K562 (cell line): ENCODE data around the gene NACC1. TPM values are rescaled to one million over a fixed set of nuclear protein-coding genes. Genes with fewer than 3 reads are reported as not detected.

ENCODE experiments used
- BCLAF1 ChIP-seq, 2 experiments: fragments of 450-650 bp in 1 of 2; IDR thresholded peaks; 2 replicates each; pipeline ENCODE4 v1.6.1; 2011 to 2017; ENCODE audit warnings: low read depth in 2 of 2, antibody characterized with exemption in 1 of 2, borderline replicate concordance in 1 of 2, low read length in 1 of 2, mild to moderate bottlenecking in 1 of 2, mixed read lengths in 1 of 2; ENCODE audit not compliant: control insufficient read depth in 1 of 2
- CHD2 ChIP-seq: IDR thresholded peaks from 2 replicates; pipeline ENCODE4 v1.6.1; 2011; ENCODE audit warnings: low read depth, low read length
- DIDO1 ChIP-seq: fragments of 450-650 bp; IDR thresholded peaks from 2 replicates; pipeline ENCODE4 v1.6.1; 2016; ENCODE audit warnings: low read depth, missing biosample characterization, missing genetic modification characterization
- HMG20A ChIP-seq: fragments of 450-650 bp; formaldehyde crosslinking; conservative IDR thresholded peaks from 2 replicates; pipeline ENCODE4 v1.4.0; 2020; ENCODE audit warnings: mild to moderate bottlenecking, mixed read lengths
- MAFF ChIP-seq: IDR thresholded peaks from 2 replicates; pipeline ENCODE4 v1.6.1; 2012; ENCODE audit warnings: low read length, improper control_type of control experiment
- NKRF ChIP-seq: fragments of 450-650 bp; IDR thresholded peaks from 2 replicates; pipeline ENCODE4 v1.6.1; 2016; ENCODE audit warnings: borderline replicate concordance
- PHB2 ChIP-seq: fragments of 450-650 bp; IDR thresholded peaks from 2 replicates; pipeline ENCODE4 v1.6.1; 2017; ENCODE audit warnings: low read depth
- RBM25 ChIP-seq: fragments of 200-400 bp; formaldehyde crosslinking; IDR thresholded peaks from 2 replicates; pipeline ENCODE4 v1.6.1; 2018; ENCODE audit warnings: low read length, low read depth, moderate library complexity; ENCODE audit not compliant: severe bottlenecking
- SIX5 ChIP-seq, 2 experiments: IDR thresholded peaks; 2 replicates each; pipeline ENCODE4 v1.6.1; 2011; ENCODE audit warnings: low read length in 2 of 2, borderline replicate concordance in 1 of 2, low read depth in 1 of 2, mild to moderate bottlenecking in 1 of 2, moderate library complexity in 1 of 2; ENCODE audit not compliant: insufficient read depth in 1 of 2
- ZNF431 ChIP-seq: sonication (generic); formaldehyde crosslinking; IDR thresholded peaks from 2 replicates; pipeline ENCODE4 v1.8.0; 2022; ENCODE audit warnings: mild to moderate bottlenecking, missing genetic modification reagents
- polyA plus RNA-seq, 8 experiments: library from polyadenylated mRNA; depleted of rRNA in 4 of 8; stranded (reverse) in 5 of 8; unstranded in 3 of 8; fragments of >200 nt; fragmentation: Nextera tagmentation in 2 of 8; fragmentation: Illumina TruSeq in 1 of 8; extraction: Ambion mirVana in 2 of 8; extraction: Trizol in 1 of 8; gene quantifications; 2 replicates each; pipeline versions ENCODE4 v1.2.1 to v1.2.3, GENCODE V29; 2011 to 2014; ENCODE audit warnings: inconsistent platforms in 1 of 8, missing spikeins in 1 of 8
- total RNA-seq, 7 experiments: library from RNA; depleted of rRNA in 6 of 7; stranded (reverse); fragments of >200 nt in 6 of 7; fragmentation: Illumina TruSeq in 2 of 7; extraction: Trizol in 2 of 7; gene quantifications; 2 replicates each; pipeline versions ENCODE4 v1.2.1 to v1.2.3, GENCODE V29; 2011 to 2021; ENCODE audit warnings: low replicate concordance in 1 of 7
- TF ChIP-seq, protein P1 (sequence below): fragments of 450-650 bp; IDR thresholded peaks from 2 replicates; pipeline ENCODE4 v1.6.1; 2014; ENCODE audit warnings: low read depth, mild to moderate bottlenecking, moderate library complexity, borderline replicate concordance
- TF ChIP-seq, protein P2 (sequence below): fragments of 450-650 bp; IDR thresholded peaks from one replicate; pipeline ENCODE4 v1.6.1; 2018; ENCODE audit warnings: mild to moderate bottlenecking, moderate library complexity; ENCODE audit not compliant: partially characterized antibody
- TF ChIP-seq, protein P3 (sequence below): IDR thresholded peaks from 2 replicates; pipeline ENCODE4 v1.6.1; 2011; ENCODE audit warnings: borderline replicate concordance, low read depth, mild to moderate bottlenecking, moderate library complexity, low read length; ENCODE audit not compliant: insufficient read depth, poor library complexity, severe bottlenecking
- TF ChIP-seq, protein P4 (sequence below): sonication (generic); formaldehyde crosslinking; IDR thresholded peaks from 2 replicates; pipeline ENCODE4 v1.8.0; 2022; ENCODE audit warnings: missing genetic modification reagents, mild to moderate bottlenecking, borderline replicate concordance

Gene NACC1
- total and polyA plus RNA-seq, 9 of the 15 experiments (the other 6 are each of a cell fraction or from before 2014, with no cell fraction given), result 0.04 to 96.6 (median 25.8) TPM

DNA sequence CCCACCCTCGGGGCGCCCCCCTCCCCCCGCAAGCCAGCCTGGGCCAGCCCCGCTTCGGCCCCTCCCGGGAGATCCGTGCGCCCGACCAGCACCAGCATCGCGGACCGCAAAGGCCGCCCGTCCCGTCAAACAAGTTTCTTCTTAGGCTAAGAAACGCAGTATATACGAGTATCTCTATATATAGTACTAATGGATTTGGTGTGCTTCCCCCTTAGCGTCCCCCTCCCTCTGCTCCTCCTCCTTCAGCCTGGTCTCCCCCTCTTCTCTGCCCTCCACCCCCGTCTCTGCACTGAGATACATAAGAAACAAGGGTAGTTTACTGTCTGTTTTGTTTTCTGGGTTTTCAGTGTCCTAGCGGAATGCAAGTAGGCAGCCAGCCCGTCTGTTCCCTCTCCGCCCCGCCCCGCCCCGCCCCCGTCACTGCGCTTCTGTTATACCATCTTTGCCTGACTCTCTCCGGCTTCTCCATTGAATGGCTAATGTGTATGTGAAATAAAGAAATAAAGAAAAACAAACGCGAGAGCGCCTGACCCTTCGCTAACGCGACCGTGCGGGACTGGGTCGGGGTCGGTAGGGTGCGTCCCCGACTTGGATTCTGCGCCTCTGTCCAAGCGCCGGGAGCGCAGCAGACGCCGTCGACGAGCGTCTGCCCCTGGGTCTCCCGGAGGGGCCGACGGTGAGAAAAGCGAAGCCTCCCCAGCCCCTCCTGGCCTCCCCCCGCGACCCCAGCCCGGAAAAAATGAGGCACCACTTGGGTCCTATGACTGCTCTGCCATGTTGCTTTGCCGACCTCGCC, 19.6 kb upstream of the NACC1 start (continued):
- TF ChIP-seq, protein P1, sequence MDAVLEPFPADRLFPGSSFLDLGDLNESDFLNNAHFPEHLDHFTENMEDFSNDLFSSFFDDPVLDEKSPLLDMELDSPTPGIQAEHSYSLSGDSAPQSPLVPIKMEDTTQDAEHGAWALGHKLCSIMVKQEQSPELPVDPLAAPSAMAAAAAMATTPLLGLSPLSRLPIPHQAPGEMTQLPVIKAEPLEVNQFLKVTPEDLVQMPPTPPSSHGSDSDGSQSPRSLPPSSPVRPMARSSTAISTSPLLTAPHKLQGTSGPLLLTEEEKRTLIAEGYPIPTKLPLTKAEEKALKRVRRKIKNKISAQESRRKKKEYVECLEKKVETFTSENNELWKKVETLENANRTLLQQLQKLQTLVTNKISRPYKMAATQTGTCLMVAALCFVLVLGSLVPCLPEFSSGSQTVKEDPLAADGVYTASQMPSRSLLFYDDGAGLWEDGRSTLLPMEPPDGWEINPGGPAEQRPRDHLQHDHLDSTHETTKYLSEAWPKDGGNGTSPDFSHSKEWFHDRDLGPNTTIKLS, result no peak
- TF ChIP-seq, protein P2, sequence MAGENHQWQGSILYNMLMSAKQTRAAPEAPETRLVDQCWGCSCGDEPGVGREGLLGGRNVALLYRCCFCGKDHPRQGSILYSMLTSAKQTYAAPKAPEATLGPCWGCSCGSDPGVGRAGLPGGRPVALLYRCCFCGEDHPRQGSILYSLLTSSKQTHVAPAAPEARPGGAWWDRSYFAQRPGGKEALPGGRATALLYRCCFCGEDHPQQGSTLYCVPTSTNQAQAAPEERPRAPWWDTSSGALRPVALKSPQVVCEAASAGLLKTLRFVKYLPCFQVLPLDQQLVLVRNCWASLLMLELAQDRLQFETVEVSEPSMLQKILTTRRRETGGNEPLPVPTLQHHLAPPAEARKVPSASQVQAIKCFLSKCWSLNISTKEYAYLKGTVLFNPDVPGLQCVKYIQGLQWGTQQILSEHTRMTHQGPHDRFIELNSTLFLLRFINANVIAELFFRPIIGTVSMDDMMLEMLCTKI, result no peak
- TF ChIP-seq ZNF431 (CRISPR knock-in tag) (no peak), CHD2 (no peak; the same call in 1 of the 2 replicates), BCLAF1 (IDR thresholded peaks at IDR 0.05; ENCODE audit: borderline replicate concordance in 1 of 2, control insufficient read depth in 1 of 2, low read depth in 2 of 2, low read length in 1 of 2) (no peak), PHB2 (no peak), DIDO1 (tag) (no peak), MAFF (no peak), RBM25 (no peak), SIX5 (IDR thresholded peaks at IDR 0.05; ENCODE audit: borderline replicate concordance in 1 of 2, insufficient read depth in 1 of 2, low read depth in 1 of 2, low read length in 2 of 2) (no peak), HMG20A (CRISPR knock-in tag) (peak; percentile 36; the same call in 1 of the 2 replicates), NKRF (no peak)
- TF ChIP-seq, protein P3, sequence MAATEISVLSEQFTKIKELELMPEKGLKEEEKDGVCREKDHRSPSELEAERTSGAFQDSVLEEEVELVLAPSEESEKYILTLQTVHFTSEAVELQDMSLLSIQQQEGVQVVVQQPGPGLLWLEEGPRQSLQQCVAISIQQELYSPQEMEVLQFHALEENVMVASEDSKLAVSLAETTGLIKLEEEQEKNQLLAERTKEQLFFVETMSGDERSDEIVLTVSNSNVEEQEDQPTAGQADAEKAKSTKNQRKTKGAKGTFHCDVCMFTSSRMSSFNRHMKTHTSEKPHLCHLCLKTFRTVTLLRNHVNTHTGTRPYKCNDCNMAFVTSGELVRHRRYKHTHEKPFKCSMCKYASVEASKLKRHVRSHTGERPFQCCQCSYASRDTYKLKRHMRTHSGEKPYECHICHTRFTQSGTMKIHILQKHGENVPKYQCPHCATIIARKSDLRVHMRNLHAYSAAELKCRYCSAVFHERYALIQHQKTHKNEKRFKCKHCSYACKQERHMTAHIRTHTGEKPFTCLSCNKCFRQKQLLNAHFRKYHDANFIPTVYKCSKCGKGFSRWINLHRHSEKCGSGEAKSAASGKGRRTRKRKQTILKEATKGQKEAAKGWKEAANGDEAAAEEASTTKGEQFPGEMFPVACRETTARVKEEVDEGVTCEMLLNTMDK, result no peak
- TF ChIP-seq, protein P4, sequence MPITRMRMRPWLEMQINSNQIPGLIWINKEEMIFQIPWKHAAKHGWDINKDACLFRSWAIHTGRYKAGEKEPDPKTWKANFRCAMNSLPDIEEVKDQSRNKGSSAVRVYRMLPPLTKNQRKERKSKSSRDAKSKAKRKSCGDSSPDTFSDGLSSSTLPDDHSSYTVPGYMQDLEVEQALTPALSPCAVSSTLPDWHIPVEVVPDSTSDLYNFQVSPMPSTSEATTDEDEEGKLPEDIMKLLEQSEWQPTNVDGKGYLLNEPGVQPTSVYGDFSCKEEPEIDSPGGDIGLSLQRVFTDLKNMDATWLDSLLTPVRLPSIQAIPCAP (CRISPR knock-in tag), result no peak
